GM18858 (cell line): ENCODE results near the gene TBC1D5.
A peak's percentile ranks its signal among the peaks of the same experiment; 100 is the strongest.
"Not testable (repeated sequence)": the region's sequence is repeated elsewhere in the genome, so short reads cannot be mapped to it uniquely, and the experiment has no call there.

Source experiments
- ATAC-seq: cut with Tn5 transposase; IDR thresholded peaks from one replicate; pipeline ENCODE4 v1.9.1; 2021; ENCODE audit not compliant: unreplicated experiment

TBC1D5 gene

GRCh38 chr3:17153209-17153608, 589.2 kb downstream of the TBC1D5 start:
- no peak for ATAC-seq

- peak; percentile 97 for ATAC-seq
Observed at GRCh38 chr3:17151598-17152373, 590.6 kb downstream of the TBC1D5 start.

- ATAC-seq = no peak
Observed at GRCh38 chr3:17149076-17149475, 593.4 kb downstream of the TBC1D5 start.

GRCh38 chr3:17144665-17144993, 597.8 kb downstream of the TBC1D5 start:
- ATAC-seq = no peak

- ATAC-seq = no peak
Observed at GRCh38 chr3:17143893-17144664, 598.4 kb downstream of the TBC1D5 start.

GRCh38 chr3:17142516-17142915, 599.9 kb downstream of the TBC1D5 start:
- no peak for ATAC-seq

GRCh38 chr3:17141699-17142098, 600.7 kb downstream of the TBC1D5 start:
- no peak for ATAC-seq

GRCh38 chr3:17140670-17141505, 601.5 kb downstream of the TBC1D5 start:
- no peak for ATAC-seq

GRCh38 chr3:17138246-17139039, 604.0 kb downstream of the TBC1D5 start:
- no peak for ATAC-seq

- ATAC-seq = no peak
Observed at GRCh38 chr3:17137321-17137826, 605.1 kb downstream of the TBC1D5 start.

- no peak for ATAC-seq
Observed at GRCh38 chr3:17136136-17136721, 606.2 kb downstream of the TBC1D5 start.

- no peak for ATAC-seq
Observed at GRCh38 chr3:17135696-17136095, 606.7 kb downstream of the TBC1D5 start.

GRCh38 chr3:17133632-17134545, 608.5 kb downstream of the TBC1D5 start:
- no peak for ATAC-seq

GRCh38 chr3:17132286-17133115, 609.9 kb downstream of the TBC1D5 start:
- no peak for ATAC-seq

- no peak for ATAC-seq
Observed at GRCh38 chr3:17130956-17131355, 611.5 kb downstream of the TBC1D5 start.

- ATAC-seq = no peak
Observed at GRCh38 chr3:17129556-17129955, 612.9 kb downstream of the TBC1D5 start.

- ATAC-seq = not testable (repeated sequence)
Observed at GRCh38 chr3:17128671-17129070, 613.8 kb downstream of the TBC1D5 start.

GRCh38 chr3:17125738-17126442, 616.5 kb downstream of the TBC1D5 start:
- no peak for ATAC-seq
